HG03108 (cell line): ENCODE data around the gene ZNF28.
"Not testable (repeated sequence)": the region's sequence is repeated elsewhere in the genome, so short reads cannot be mapped to it uniquely, and the experiment has no call there.

Source experiments
- ATAC-seq: cut with Tn5 transposase; IDR thresholded peaks from one replicate; pipeline ENCODE4 v1.9.1; 2021; ENCODE audit warnings: moderate library complexity; ENCODE audit not compliant: unreplicated experiment

ZNF28 gene

GRCh38 chr19:52782864-52783263, 38.6 kb downstream of the ZNF28 start:
- not testable (repeated sequence) for ATAC-seq

GRCh38 chr19:52778811-52779210, 42.6 kb downstream of the ZNF28 start:
- no peak for ATAC-seq

- ATAC-seq: not testable (repeated sequence)
These were observed 65.0 kb downstream of the ZNF28 start for GRCh38 chr19:52756447-52756846.

- ATAC-seq: no peak
These were observed 71.7 kb downstream of the ZNF28 start for GRCh38 chr19:52749780-52750179.

- ATAC-seq: no peak
These were observed 73.0 kb downstream of the ZNF28 start for GRCh38 chr19:52748336-52748950.
